MM.1S (cell line): ENCODE data around the gene SLC17A8.

Experiments
- CTCF ChIP-seq: fragments of 300-600 bp; sonication (generic); IDR thresholded peaks from 2 replicates; pipeline ENCODE4 v1.5.1; 2016; ENCODE audit warnings: antibody characterized with exemption, low read length, mixed read lengths
- EZH2 ChIP-seq: fragments of 300-600 bp; sonication (generic); optimal IDR thresholded peaks from 2 replicates; pipeline ENCODE3; 2017; ENCODE audit warnings: low read depth, mild to moderate bottlenecking, antibody characterized with exemption, low read length, mixed read lengths

GRCh38 chr12:100382338-100382737 is 25.5 kb downstream of the SLC17A8 start:
- TF ChIP-seq CTCF (no peak), EZH2 (no peak)
